ENCODE results near the gene IL21R.
"Not testable (repeated sequence)": the region's sequence is repeated elsewhere in the genome, so short reads cannot be mapped to it uniquely, and the experiment has no call there.

IL21R gene

DNA sequence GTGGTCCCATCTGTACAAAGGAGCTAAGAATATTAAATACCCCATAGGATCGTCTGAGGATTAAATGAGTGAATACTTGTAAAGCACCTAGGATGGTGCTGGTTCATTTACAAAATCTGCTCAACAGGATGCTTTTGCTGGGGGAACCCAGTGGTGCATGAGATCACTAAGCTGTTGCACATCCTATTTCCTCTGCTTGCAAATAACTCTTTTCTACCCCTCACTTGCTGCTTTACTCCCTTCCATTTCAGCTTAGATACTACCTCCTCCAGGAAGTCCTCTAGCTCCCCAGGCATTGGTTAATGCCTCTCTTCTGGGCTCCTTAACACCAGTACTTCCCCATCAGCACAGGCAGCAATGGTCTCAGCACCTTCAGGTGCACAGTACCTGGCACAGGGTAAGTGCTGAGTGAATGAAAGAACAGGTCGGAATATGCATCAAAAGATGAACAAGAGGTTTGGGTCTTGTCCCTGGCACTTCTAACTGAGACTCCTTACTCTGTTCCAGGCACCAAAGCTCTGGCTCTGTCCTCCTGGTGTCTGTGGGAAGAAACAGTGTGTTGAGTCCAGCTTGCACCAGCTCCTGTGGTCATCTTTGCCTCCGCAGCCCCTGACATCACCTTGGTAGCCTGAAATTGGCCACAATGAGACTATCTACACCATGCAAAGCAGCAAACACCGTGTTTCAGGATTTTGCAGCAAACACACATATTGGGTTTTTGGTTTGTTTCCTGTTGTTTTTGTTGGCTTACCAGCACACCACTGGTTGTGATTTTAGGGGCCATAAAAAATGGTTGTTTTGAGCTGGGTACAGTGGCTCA, 24.1 kb upstream of the IL21R start:
- no peak for FAIRE-seq

DNA sequence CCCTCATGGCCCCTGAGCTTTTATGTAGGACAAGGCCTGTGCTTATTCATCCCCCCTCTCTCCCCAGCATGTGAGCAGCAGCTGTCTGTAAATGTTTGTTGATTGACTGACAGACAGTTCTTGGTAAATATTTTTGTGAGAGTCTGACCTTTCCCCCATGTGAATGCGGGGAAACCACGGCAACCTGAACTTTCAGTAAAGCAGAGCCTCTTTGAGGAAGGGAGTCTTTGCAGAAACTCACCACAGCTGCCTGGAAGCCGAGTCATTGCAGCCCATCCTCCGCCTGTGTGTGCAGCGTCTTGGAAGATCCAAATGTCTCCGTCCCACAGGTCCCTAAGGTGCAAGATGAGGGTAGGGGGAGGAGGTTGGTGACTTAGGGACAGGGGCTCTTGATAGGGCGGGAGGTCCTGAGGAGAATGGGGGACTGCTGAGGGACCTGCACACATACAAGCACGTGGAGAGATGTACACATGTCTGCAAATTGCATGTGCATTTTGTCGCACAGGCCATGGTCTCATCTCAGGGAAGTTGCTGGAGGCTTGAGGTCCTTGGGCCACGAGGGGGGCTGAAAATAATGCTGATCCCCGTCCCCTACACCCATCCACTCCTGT, 23.0 kb upstream of the IL21R start:
- FAIRE-seq = no peak

DNA sequence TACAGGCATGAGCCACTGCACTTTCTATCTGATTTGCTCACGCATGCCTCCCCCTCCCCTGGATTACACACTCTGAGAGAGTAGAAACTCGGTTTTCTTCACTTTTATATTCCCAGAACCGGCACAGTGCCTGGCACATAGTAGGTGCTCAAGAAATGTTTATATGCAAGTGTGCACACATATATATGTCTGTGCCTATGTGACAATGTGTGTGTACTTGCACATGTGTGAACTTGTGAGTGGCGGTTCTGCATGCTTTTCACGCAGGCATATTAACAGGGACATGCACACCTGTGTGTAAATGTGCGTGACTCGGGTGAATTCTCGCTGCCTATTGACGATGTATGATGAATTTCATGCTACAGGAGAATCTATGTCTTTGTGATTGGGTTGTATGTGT, 22.1 kb upstream of the IL21R start:
- no peak for FAIRE-seq

DNA sequence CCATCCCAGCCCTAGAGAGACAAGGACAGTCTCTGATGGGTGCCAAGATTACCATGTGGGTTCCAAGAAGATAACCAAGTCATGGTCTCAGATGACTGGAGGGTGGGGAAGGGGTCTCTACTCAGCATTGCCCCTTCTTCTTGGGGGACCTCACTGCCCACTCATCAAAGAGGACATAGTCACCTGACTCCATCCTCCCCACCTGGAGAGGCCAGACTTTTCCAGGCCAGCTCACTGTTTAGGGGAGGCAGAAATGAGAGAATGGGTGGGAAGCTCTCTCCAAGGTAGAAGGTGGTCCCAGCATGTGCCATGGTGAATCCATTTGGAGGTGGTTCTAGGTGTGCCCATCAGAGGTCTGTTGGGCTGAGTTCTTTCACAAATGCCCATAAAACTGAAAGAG, 20.7 kb upstream of the IL21R start:
- no peak for FAIRE-seq

DNA sequence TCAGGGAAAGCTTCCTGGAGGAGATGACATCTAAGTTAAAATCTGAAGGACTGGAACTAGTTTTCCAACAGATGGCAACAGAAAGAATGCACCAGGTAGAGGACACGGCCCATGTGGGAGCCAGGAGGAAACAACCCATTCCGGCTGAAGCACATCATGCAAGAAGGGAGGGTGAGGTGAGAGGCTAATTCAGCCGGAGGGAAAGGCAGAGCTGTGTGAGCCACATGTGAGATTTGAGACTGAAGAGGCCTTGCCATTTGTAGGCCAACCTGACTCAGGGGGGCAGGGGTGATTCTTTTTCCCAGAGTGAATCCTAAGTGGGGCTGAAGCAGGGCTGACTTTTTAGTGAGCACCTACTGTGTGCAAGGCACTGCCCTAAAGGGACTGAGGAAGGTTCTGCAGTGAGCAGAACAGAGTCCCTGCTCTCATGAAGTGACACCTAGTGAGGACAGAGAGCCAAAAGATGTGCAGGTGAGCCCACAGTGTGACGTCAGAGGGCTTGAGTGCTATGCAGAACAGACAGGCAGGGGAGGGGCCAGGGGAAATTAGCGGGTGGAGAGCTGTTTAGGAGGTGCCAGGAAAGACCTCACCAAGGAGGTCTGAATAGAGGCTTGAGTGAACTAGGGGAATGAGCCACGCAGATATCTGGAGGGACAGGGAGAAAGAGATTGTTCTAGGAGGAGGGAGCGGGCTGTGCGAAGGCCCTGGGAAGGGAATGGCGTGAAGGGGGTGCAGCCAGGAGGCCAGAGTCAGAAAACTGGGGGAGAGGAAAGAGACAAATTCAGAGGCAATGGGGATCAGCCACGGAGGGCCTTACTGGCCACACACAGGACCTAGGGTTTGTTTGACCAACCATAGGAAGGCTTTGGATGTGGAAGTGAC, 19.8 kb upstream of the IL21R start:
- FAIRE-seq = no peak

DNA sequence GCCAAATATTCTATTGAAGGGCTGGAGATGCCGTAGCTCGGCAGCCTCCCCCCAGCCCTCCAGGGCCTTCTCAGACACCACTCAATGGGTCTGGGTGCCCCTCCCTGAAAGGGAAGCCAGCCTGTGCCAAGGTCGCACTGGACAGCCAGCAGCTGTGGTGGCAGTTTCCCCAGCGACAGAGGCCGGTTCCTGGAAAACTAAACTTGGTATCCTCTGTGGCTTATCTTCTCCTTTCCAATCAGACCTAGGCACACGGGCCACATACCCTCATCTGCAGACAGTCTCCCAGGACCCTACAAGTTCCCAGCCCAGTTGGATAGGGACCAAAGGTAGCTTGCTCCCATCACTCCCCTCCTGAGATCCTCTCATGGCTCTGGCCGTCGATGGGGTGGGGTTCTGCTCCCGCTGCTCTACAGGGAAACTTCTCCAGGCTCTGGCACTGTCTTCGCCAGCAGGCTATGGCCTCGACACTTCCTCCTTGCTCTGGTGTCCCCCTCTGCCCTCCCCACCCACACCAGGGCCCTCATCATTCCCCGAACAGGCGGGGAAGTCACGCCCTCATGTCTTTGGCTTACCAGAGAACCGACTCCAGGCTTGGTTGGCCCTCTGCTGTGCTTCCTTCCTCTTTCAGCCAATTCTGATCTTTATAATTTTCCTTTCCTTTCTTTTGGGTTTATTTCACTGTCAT, 18.3 kb upstream of the IL21R start:
- FAIRE-seq = no peak

DNA sequence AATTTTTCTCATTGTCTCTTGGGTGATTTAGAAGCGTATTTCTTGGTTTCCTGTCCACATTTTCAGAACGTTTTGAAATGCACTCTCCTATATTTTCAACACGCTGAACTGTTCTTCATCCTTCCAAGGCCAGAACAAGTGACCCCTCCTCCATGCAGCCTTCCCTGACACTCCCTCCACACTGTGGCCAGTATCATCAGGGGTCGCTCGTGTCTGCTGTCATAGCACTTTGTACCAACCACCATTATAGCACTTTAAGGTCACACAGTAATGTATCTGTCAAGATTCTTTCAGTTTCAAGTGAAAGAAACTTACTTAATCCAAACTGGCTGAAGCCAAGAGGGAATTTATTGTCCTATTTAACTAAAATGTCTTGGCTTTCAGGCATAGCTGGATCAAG, 17.5 kb upstream of the IL21R start:
- FAIRE-seq = no peak

DNA sequence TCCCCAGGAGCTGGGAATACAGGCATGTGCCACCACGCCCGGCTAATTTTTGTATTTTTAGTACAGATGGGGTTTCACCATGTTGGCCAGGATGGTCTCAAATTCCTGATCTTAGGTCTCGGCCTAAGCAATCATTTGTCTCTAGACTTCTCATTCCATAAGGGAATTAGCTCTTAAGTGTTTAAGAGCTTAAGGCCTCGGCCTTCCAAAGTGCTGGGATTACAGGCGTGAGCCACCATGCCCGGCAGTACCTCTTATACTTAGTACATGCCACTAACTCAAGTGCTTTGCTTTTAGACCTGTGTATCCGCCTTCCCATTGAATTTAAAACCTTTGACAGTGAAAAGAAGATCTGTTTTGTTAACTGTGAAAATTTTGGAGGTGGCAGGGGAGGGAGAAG, 16.6 kb upstream of the IL21R start:
- no peak for FAIRE-seq

DNA sequence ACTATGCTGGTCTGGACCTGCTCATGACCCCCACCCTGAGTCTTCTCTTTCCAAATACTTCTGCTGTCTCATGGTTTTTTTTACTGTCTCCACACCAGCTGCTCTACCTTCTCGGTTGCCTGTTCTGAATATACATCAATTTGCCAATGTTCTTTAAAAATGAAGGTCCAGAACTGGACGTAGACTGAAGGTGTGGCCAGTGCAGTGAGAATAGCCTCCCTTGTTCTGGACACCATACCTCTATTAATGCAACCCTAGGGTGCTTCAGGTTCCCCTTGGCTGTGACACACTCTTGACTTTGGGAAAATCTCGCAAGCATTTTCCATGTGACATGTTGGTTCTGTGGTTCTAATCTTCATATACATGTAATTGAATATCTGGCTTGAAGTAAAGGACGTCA, 15.3 kb upstream of the IL21R start:
- FAIRE-seq = no peak

DNA sequence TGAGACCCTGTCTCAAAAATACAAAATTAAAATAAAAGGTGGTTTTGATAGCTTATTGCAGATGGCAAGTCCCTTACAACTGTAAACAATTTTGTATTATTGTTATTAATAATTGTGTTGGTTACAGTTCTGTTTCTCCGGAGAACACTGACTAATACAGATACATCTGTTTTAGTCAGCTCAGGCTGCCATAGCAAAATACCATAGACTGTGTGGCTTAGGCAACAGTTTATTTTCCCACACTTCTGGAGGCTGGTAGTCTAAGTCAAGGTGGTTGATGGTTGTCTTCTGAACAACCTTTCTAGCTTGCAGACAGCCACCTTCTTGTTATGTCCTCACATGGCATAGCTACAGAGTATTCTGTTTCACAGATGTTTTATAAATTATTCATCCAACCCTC, 14.2 kb upstream of the IL21R start:
- FAIRE-seq = no peak

DNA sequence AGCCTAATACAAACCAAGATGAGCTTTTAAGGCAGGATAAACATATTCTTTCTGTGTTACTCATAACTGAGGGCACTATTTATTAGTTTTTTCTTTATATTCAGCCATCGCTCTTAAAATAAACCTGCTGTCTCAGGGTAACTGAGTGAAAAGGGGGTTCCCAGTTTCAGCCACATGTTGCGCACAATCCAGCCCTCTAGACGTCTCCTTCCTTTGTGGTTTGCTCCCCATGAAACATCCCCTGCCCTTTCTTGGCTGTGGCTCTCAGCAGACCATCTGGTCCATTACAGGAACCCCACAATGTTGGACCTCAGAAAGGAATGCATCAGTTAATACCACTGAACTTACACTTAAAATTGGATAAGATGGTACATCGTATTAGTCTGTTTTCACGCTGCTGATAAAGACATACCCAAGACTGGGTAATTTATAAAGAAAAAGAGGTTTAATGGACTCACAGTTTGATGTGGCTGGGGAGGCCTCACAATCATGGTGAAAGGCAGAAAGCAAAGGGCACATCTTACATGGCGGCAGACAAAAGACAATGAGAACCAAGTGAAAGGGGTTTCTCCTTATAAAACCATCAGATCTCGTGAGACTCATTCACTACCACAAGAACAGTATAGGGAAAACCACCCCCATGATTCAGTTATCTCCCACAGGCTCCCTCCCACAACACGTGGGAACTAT, 12.6 kb upstream of the IL21R start:
- FAIRE-seq = no peak

DNA sequence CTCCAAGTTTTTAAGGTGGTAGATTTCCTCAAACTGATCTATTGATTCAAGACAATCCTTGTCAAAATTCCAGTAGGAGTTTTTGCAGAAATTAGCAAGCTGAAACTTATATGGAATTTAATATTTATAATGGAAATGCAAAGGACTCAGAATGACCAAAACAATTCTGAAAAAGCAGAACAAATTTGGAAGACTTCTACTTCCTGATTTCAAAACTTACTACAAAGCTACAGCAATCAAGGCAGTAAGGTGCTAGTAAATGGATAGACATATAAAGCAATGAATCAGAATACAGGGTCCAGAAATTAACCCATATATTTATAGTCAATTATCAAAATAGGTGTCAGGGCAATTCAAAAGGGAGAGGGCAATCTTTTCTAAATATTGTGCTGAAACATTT, 11.8 kb upstream of the IL21R start:
- no peak for FAIRE-seq

DNA sequence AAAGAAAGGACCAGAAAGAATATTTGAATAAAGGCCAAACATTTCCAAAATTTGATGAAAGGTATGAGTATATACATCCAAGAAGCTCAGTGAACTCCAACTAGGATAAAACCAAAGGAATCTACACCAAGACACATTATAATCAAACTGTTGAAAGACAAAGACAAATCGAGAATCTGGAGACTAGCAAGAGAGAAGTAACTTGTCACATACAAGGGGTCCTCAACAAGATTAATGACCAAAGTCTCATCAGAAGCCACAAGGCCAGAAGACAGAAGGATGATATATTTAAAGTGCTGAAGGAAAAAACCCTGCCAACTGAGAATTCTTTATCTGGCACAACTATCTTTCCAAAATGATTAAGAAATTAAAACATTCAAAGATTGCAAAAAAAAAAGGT, 9.3 kb upstream of the IL21R start:
- FAIRE-seq = no peak

DNA sequence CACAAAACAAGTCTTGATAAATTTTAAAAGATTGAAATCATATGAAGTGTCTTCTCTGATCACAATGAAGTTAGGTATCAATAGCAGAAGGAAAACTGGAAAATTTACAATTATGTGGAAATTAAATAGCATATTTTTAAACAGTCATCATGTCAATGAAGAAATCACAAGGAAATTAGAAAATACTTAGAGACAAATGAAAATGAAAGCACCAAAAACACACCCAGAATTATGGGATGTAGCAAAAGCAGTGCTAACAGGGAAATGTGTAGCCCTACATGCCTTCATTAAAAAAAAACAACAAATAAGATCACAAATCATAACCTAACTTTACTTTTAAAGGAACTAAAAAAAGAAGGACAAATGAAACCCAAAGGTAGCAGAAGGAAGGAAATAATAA, 7.5 kb upstream of the IL21R start:
- no peak for FAIRE-seq

DNA sequence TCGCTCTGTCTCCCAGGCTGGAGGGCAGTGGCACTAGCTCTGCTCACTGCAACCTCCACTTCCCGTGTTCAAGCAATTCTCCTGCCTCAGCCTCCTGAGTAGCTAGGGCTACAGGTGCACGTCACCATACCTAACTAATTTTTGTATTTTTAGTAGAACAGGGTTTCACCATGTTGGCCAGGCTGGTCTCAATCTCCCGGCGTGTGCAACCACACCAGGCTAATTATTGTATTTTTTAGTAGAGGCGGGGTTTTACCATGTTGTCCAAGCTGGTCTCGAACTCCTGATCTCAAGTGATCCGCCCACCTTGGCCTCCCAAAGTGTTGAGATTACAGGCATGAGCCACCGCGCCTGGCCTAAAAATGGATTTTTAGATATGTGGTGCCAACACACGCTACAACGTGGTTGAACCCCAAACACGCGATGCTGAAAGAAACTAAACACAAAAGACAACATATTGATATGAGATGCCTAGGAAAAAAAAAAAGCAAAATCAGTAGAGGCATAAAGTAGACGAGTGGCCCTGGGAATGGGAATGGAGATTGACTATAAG, 3.6 kb upstream of the IL21R start:
- FAIRE-seq = not testable (repeated sequence)

DNA sequence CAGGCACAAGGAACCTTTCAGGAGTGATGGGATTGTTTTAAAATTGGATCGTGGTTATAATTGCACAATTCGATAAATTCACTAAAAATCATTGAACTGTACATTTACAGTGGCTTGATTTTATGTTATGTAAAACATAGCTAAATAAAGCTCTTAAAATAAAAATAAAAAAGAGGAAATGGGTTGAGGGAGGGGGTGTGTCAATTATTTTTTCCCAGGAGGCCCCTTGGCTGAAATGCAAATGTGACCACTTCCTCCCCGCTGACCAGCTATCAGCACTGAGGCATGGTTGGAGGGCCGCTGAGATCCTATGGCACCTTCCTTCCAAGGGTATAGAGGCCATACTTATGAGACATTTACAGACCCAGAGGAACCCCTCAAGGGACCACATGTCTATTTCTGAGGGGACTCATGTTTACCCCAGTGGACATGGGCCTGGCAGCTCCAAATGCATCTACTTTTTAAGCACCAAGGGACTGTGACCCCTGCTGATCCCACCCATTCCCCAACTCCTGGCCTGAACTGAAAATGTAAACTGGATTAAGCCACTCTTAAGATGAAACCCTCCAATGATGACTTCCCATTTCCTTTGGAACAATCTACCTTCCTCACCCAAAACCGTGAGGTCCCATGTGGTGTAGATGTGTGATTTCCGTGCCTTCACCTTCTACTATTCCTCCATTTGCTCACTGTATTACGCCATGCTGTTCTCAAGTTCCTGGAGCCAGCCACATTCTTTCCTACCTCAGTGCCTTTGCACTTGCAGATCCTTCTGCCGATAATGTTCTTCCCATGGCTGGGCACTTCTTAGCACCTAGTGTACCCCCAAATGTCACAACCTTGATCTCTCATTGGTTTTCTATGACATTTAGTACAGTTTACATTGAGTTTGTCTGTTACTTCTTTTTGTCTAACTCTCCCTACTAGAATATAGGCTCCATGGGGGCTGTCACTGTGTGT, 2.8 kb upstream of the IL21R start:
- FAIRE-seq = no peak

DNA sequence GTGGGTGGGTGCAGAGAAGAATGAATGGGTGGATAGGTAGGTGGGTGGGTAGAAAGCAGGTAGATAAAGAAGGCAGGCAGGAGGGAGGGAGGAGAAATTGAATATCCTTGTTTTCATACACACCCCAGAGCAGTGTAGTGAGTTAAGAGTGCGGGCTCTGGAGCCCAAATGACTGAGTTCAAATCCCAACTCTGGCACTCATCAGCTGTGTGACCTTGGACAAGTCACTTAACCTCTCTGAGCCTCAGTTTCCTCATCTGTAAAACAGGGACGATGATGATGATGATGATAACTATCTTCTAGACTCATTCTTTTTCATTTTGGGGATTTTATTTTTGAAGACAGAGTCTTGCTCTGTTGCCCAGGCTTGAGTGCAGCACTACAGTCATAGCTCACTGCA, 2.0 kb upstream of the IL21R start:
- no peak for FAIRE-seq

DNA sequence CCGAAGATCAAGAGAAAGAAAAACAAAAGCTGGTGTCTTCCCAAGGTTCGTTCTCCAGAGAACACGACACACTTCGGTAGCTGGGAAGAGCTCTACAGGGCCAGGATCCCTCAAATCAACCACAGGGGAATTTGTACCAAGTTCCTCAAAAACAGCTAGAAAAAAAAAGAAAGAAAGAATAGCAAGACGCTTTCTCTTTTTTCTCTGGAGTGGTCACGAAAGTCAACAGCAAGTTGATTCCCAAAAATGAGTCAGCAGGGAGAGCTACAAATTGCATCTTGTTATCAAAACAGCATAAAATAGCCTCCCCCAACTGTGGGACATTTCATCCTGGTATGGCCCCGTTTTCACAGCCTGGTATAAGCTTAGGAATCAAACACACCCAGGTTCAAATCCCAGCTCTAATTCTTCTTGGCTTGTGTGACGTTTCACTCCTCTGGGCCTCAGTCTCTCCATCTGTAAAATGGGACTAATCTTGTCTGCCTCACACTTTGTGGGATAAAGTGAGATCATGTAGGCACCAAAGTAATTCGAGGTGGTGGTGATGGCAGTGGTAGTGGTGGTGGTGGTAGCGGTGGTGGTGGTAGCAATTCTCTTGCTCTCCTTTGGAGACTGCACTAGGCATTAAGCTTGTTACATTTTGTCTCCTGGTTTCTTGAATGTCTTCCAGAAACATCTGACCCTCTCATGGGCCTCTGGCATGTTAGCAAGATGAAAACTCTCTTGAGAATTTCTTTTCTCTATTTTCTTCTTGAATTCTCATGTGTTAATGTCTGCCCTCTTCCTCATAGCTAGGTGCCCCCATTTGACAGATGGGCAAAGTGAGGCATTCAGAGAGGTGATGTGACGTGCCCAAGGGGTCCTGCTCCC, 988 bp upstream of the IL21R start:
- FAIRE-seq = no peak

DNA sequence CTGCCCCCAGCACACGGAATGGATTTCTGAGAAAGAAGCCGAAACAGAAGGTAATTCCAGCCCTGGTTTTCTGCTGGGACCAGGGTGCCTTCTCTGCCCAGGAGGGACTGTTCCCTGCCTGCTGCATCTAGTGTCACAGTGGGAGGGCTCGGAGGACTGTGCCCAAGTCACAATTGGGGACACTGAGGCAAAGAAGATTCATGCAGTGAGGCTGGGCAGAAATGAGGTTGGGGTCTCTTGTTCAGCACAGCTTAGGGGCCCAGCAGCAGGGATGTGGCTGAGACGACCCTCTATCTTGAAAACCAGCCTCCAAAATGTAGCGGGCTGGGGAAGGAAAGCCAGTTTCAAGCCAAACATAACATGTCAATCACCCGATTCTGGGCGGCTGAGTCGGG, 592 bp downstream of the IL21R start:
- FAIRE-seq = no peak
